ENCODE results near the gene CACNA2D4.
"Not testable (repeated sequence)": the region's sequence is repeated elsewhere in the genome, so short reads cannot be mapped to it uniquely, and the experiment has no call there.

CACNA2D4 gene

DNA sequence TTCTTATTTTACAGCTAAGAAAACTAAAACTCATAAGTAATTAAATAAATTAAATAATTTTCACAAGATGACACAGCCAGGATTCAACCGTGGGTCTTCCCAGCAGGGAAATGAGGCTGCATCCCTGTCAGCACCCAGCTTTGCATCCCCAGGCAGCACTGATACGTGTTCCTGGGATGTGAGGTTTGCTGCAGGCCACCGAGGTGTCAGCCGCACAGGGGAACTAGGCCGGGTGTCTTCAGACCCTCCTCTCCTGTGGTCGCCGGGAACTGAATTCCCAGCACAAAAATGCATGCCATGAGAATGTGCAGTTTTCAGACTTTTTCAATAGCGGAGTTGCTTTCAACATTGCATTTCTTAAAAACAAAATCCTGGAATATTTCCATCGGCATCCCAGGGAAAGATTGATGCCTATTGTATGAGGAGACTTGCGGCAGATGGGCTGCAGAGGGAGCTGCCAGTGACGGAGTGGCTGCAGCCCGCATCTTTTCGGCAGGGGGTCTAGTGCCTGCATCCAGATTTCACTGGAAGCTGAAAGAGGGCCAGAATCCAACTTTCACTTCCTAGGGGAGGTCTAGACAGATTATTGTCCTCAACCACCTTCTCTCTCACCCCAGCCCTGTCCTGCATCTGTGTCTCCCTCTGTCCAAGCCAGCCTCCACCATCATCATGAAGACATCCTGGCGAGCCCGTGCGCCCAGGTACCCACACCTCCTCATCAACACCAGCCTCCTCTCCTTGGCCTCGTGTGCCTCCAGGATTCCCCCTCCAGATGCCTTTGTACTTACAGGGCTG is 85.5 kb downstream of the CACNA2D4 start:
- DNase-seq (ENCODE audit: low read depth in 2 of 2): no peak

DNA sequence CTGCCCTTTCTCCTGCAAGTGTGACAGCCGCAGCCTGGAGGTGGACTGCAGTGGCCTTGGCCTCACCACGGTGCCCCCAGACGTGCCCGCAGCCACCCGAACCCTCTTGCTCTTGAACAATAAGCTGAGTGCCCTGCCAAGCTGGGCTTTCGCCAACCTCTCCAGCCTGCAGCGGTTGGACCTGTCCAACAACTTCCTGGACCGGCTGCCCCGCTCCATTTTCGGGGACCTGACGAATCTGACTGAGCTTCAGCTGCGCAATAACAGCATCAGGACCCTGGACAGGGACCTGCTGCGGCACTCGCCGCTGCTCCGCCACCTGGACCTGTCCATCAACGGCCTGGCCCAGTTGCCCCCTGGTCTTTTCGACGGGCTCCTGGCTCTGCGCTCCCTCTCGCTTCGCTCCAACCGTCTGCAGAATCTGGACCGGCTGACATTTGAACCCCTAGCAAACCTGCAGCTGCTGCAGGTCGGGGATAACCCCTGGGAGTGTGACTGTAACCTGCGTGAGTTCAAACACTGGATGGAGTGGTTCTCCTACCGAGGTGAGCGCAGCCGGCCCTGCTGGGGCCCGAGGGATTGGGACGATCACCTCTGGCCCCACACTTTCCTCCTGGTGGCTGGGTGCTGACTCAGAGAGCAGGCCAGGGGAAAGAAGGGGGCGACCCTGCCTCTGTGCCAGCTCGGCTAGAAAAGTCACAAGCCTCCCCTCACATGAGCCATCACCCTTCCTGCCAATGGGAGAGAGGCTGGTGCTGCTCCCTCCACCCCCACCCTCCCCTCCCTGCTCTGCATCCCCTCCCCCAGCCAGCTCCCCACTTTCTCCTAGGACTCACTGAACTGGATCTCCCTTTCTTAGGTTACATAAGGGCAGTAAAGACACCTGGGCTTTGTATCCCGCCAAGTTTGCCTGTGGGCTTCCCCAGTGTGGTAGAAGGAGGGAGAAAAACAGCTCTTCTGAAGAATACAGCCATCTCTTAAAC is 87.2 kb downstream of the CACNA2D4 start:
- no peak for DNase-seq (ENCODE audit: low read depth in 2 of 2)

GRCh38 chr12:1830401-1830845 is 88.0 kb downstream of the CACNA2D4 start:
- DNase-seq (ENCODE audit: low read depth in 2 of 2): no peak

GRCh38 chr12:1829306-1829900 is 89.0 kb downstream of the CACNA2D4 start:
- DNase-seq (ENCODE audit: low read depth in 2 of 2): no peak

DNA sequence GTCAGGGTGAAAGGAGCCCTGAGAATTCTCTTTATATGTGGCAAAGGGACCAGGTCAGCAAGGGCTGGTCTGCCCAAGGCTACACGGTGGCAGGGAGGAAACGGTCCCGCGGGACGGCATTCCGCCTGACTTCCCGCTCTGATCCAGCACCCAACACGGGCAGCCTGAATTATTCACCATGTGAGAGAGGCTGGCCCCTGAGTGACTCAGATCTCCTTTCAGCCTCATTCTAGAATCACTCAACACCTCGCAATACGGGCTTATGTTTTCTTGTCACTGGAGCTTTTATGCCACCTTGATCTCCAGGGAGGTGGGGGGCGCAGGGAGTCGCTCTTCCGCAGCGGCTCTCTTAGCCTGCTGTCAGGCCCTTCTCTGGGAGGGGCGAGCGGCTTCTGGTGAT is 89.6 kb downstream of the CACNA2D4 start:
- DNase-seq (ENCODE audit: low read depth in 2 of 2): no peak

- DNase-seq (ENCODE audit: low read depth in 2 of 2): no peak
Observed at GRCh38 chr12:1827826-1828805, 90.3 kb downstream of the CACNA2D4 start.

- DNase-seq (ENCODE audit: low read depth in 2 of 2): no peak
Observed at GRCh38 chr12:1826867-1827705, 91.4 kb downstream of the CACNA2D4 start.

GRCh38 chr12:1826401-1826800 is 92.1 kb downstream of the CACNA2D4 start:
- no peak for DNase-seq (ENCODE audit: low read depth in 2 of 2)

DNA sequence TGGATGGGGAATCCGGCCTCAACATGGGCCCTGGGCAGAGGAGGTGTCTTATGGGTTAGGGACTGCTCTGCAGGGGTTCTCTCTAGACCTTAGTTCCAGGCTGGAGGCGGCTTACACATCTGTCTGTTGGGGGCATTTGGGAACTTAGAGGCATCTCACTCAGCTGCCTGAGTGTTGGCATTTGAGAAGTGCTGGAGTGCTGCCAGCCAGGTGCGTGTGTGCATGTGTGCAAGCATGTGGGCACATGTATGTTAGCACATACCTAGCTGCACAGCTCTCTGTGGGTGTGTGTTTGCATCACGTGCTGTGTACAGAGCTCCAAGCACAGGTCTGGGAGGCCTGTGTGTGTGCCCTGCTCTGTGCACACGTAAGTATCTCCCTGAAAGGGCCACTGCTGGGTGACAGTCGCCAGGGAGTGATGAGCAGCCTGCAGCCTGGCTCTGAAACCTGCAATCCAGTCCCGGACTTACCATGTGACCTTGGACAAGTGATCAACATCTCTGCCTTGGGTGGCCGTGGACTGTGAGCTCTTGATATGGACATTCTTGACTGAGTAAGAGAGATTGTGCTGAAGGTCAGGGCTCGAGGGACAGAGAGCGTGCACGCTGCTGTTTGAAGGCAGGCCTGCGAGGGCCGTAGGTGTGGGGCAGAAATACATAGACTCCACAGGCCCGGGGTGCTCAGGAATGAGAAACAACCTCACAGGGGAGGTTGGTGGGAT is 92.9 kb downstream of the CACNA2D4 start:
- no peak for DNase-seq (ENCODE audit: low read depth in 2 of 2)

DNA sequence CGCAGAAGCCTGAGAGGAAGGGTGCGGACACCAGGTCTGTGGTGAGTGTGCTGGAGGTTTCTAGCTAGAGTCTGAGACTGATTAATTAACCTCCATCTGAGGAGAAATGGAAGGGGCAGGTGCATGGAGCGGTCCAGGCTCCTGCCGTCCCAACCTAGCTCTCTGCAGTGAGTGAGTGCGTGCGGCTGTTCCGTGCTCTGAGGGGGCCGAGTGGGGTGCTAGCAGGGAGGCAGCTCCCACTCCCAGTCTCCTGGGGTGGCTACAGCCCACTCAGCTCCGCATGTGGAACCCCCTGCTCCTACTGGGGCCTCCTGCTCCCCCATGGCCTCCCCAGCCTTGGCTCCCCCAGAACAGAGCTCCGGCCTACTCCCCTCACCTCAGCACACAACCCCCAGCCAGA is 95.2 kb downstream of the CACNA2D4 start:
- DNase-seq (ENCODE audit: low read depth in 2 of 2): no peak

GRCh38 chr12:1822699-1823098 is 95.8 kb downstream of the CACNA2D4 start:
- DNase-seq (ENCODE audit: low read depth in 2 of 2): no peak

DNA sequence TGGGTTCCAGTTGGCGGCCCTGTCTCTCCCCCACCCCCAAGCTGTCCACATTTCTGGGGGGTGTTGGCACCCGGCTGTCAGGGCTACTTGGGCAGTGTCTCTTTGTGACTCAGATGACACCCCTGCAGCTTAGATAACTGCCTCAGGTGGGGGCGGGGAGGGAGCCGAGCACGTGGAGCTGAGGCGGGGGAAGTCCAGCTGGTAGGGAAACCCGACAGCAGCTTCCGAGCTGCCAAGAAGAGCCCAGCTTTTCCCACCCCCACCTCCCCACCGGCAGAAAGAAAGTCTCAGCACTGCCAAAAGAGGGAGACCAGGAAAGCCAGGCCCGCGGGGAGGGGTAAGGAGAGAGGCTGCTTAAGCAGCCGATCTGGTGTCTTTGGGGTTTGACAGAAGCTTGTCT is 96.6 kb downstream of the CACNA2D4 start:
- DNase-seq (ENCODE audit: low read depth in 2 of 2): no peak

DNA sequence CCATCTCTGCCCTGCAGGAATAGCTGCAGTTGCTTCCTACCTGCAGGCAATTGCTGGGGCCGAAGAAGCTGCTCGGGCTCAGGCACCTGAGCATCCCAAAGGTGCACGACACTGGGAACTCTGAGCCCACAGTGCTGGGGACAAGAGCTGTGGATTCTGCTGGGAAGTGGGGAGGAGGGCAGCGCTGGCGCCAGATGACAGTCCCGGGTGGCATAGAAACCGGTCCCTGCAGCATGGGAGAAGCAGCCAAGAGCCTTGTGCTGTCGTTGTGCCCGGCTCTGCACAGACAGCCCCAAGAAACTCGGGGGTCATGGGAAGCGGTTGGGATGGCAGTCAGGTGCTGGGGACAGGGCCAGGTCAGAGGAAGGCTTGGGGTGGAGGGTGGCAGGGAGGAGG is 97.6 kb downstream of the CACNA2D4 start:
- no peak for DNase-seq (ENCODE audit: low read depth in 2 of 2)

- DNase-seq (ENCODE audit: low read depth in 2 of 2): no peak
Observed at GRCh38 chr12:1820191-1820895, 98.1 kb downstream of the CACNA2D4 start, which contains the start of gene LRTM2. Gene LRTM2 (plus strand): TSS chr12:1820565. CDS start chr12:1828149, 7,584 bp downstream.

DNA sequence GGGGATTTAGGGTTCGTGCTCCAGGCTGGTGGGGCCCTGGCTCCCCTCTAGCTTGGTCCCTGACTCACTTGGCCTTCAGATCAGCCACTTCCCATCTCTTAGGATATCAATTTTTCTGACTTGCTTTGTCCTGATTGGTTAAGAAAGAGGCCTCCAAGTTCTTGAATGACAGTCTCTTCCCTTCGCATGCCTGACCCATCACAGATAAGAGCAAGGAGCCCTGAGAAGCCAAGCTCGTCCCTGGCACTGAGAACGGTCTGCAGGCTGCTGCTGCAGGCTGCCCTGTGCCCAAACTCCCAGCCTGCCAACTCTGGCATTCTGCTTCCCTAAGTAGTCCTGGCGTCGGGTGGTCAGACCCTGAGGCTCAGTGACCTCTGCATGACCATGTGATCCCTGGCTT is 98.9 kb downstream of the CACNA2D4 start:
- DNase-seq (ENCODE audit: low read depth in 2 of 2): no peak

DNA sequence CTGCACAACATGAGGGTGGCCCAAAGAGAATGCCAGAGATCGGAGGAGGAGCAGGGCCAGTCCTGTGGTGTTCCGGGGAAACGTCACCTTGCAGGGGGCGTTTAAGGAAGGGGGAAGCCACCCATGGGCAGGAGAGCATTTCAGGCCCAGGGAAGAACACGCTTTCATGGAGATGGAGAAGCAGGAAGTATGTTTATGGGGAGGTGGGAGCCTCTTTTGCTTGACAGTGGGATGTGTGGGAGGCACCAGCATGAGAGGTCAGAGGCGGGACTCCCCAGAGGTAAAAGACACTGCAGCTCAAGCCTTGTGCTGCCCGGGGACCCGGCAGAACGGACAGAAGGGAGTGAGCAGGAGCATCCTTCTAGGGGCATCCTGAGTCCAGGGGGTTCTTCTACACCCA is 99.4 kb downstream of the CACNA2D4 start:
- DNase-seq (ENCODE audit: low read depth in 2 of 2): no peak

GRCh38 chr12:1817928-1818327 is 100.5 kb downstream of the CACNA2D4 start:
- not testable (repeated sequence) for DNase-seq (ENCODE audit: low read depth in 2 of 2)

- no peak for DNase-seq (ENCODE audit: low read depth in 2 of 2)
Observed at GRCh38 chr12:1816730-1817348, 101.6 kb downstream of the CACNA2D4 start.
